Activated CD4-positive, alpha-beta T cell treated with anti-CD3 and anti-CD28 coated beads for 1 hour (primary cell): Measurements from ENCODE around the gene LYRM9.
"Not testable (repeated sequence)": the region's sequence is repeated elsewhere in the genome, so short reads cannot be mapped to it uniquely, and the experiment has no call there.

ENCODE experiments used
- DNase-seq: peaks from one replicate; pipeline ENCODE4 v3.0.0-alpha.2; 2020

Gene LYRM9

GRCh38 chr17:27892866-27893769 lies at the start of gene LYRM9:
LYRM9 (minus strand) TSS chr17:27893365; CDS start chr17:27882694, 10,671 bp downstream.
- DNase-seq: peak; percentile 89

GRCh38 chr17:27940503-27941428 lies 47.6 kb upstream of the LYRM9 start:
- no peak for DNase-seq

- DNase-seq: no peak
These were observed 46.6 kb upstream of the LYRM9 start for GRCh38 chr17:27939474-27940465.

GRCh38 chr17:27938864-27939263 lies 45.7 kb upstream of the LYRM9 start:
- no peak for DNase-seq

GRCh38 chr17:27938241-27938640 lies 45.1 kb upstream of the LYRM9 start:
- DNase-seq: no peak

- no peak for DNase-seq
These were observed 43.9 kb upstream of the LYRM9 start for GRCh38 chr17:27937025-27937546.

- DNase-seq: no peak
These were observed 36.8 kb upstream of the LYRM9 start for GRCh38 chr17:27930000-27930399.

- DNase-seq: no peak
These were observed 35.4 kb upstream of the LYRM9 start for GRCh38 chr17:27928587-27928986.

- DNase-seq: no peak
These were observed 34.6 kb upstream of the LYRM9 start for GRCh38 chr17:27927781-27928180.

GRCh38 chr17:27921599-27921998 lies 28.4 kb upstream of the LYRM9 start:
- no peak for DNase-seq

GRCh38 chr17:27921077-27921476 lies 27.9 kb upstream of the LYRM9 start:
- DNase-seq: no peak

GRCh38 chr17:27920569-27920968 lies 27.4 kb upstream of the LYRM9 start:
- DNase-seq: no peak

- DNase-seq: no peak
These were observed 25.9 kb upstream of the LYRM9 start for GRCh38 chr17:27919079-27919478.

GRCh38 chr17:27918498-27918897 lies 25.3 kb upstream of the LYRM9 start:
- DNase-seq: no peak

- DNase-seq: no peak
These were observed 23.8 kb upstream of the LYRM9 start for GRCh38 chr17:27917000-27917399.

GRCh38 chr17:27915709-27916108 lies 22.5 kb upstream of the LYRM9 start:
- DNase-seq: no peak

- no peak for DNase-seq
These were observed 21.2 kb upstream of the LYRM9 start for GRCh38 chr17:27914382-27914781.

- no peak for DNase-seq
These were observed 19.8 kb upstream of the LYRM9 start for GRCh38 chr17:27912964-27913363.

- DNase-seq: not testable (repeated sequence)
These were observed 19.1 kb upstream of the LYRM9 start for GRCh38 chr17:27912299-27912698.

- no peak for DNase-seq
These were observed 14.9 kb upstream of the LYRM9 start for GRCh38 chr17:27907976-27908558.

- DNase-seq: no peak
These were observed 13.5 kb upstream of the LYRM9 start for GRCh38 chr17:27906623-27907022.

- no peak for DNase-seq
These were observed 13.0 kb upstream of the LYRM9 start for GRCh38 chr17:27906226-27906580.
